Measurements from ENCODE around the gene NOTCH1.

DNA sequence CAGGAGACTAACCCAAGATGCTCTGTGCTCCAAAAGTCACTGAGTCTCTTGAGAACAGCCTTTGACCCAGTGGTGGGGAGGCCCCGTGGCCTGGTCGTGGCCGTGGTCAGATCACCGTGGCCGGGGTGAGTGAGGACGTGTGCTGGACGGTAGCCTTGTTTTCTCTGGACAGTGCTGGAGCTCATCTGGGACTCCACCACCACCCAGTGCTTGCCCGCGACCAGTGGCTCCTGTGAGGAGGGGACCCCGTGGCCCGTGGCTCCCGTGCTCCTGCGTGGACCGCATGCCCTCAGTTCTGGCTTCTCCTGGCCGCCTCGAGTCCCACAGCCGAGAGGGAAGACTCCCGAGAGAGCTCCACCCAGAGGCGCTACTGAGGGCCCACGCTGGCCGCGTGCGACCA lies 15.9 kb upstream of the NOTCH1 start:
- TF ChIP-seq, protein P1, sequence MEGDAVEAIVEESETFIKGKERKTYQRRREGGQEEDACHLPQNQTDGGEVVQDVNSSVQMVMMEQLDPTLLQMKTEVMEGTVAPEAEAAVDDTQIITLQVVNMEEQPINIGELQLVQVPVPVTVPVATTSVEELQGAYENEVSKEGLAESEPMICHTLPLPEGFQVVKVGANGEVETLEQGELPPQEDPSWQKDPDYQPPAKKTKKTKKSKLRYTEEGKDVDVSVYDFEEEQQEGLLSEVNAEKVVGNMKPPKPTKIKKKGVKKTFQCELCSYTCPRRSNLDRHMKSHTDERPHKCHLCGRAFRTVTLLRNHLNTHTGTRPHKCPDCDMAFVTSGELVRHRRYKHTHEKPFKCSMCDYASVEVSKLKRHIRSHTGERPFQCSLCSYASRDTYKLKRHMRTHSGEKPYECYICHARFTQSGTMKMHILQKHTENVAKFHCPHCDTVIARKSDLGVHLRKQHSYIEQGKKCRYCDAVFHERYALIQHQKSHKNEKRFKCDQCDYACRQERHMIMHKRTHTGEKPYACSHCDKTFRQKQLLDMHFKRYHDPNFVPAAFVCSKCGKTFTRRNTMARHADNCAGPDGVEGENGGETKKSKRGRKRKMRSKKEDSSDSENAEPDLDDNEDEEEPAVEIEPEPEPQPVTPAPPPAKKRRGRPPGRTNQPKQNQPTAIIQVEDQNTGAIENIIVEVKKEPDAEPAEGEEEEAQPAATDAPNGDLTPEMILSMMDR (conservative IDR thresholded peaks at IDR 0.05; ENCODE audit: low read length), result no peak
- no peak for TF ChIP-seq EZH2phosphoT487 (IDR thresholded peaks at IDR 0.05; ENCODE audit: borderline replicate concordance, low read depth, low read length)
